ENCODE data around the gene HSD11B1L. TPM values are rescaled to one million over a fixed set of nuclear protein-coding genes. Genes with fewer than 3 reads are reported as not detected.
A peak's percentile ranks its signal among the peaks of the same experiment; 100 is the strongest.

Gene HSD11B1L
- total RNA-seq, 2 donors from 2014 or later: 7.7 to 12.7 TPM

DNA sequence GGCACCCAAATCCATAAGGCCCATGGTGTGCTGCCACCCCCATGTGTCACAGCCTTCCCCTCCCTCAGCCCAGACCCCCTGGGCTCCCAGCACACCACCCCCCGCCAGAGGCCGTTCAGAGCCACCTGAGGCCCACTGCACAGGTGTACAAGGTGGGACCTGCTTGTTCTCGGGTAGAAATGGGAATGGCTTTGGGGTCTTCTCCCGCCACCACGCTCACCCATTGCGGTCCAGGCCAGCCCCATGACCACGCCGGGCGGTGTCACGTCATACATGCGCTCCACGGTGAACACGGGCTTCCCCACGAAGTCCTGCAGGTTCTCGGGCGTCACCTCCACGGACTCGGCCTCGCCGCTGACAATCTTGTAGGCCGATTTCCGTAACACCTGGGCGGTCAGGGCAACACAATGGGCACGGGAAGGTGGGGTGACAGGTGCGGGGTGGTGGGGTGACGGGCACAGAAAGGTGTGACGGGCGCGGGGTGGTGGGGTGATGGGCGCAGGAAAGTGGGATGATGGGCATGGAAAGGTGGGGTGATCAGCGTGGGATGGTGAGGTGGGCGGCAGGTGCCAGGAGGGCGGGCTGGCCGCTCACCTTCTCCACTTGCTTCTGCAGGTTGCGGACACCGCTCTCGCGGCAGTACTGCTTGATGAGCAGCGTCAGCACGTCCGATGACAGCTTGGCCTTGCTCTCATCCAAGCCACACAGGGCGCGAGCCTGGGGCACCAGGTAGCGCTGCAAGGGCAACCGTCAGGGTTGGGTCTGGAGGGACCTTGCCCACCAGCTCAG lies 13.5 kb downstream of the HSD11B1L start:
- Histone ChIP-seq H3K4me3 (ENCODE audit: low read length) (no peak overlapping the region), H3K4me1 (ENCODE audit: control insufficient read depth, insufficient read depth, low read length) (no peaks in the 10 kb centered on the region), H3K9me3 (ENCODE audit: control insufficient read depth, low read length) (no peaks in the 10 kb centered on the region), H3K27ac (ENCODE audit: low read depth, low read length) (no peak overlapping the region), H3K36me3 (ENCODE audit: control insufficient read depth, insufficient read depth, low read length) (peaks cover 42% of the 10 kb centered on the region), H3K9ac (ENCODE audit: extremely low read depth, low read length, poor library complexity, severe bottlenecking) (no peak overlapping the region), H3K27me3 (ENCODE audit: control insufficient read depth, insufficient read depth, low read length, poor library complexity, severe bottlenecking) (no peaks in the 10 kb centered on the region)
- H3K4me1 Mint-ChIP-seq: peaks cover 2% of the 10 kb centered on the region
- no peaks in the 10 kb centered on the region for H3K9me3 Mint-ChIP-seq
- H3K4me3 Mint-ChIP-seq: no peak overlapping the region
- no peak overlapping the region for H3K27ac Mint-ChIP-seq
- DNase-seq: peak; percentile 62
- TF ChIP-seq, protein P1, sequence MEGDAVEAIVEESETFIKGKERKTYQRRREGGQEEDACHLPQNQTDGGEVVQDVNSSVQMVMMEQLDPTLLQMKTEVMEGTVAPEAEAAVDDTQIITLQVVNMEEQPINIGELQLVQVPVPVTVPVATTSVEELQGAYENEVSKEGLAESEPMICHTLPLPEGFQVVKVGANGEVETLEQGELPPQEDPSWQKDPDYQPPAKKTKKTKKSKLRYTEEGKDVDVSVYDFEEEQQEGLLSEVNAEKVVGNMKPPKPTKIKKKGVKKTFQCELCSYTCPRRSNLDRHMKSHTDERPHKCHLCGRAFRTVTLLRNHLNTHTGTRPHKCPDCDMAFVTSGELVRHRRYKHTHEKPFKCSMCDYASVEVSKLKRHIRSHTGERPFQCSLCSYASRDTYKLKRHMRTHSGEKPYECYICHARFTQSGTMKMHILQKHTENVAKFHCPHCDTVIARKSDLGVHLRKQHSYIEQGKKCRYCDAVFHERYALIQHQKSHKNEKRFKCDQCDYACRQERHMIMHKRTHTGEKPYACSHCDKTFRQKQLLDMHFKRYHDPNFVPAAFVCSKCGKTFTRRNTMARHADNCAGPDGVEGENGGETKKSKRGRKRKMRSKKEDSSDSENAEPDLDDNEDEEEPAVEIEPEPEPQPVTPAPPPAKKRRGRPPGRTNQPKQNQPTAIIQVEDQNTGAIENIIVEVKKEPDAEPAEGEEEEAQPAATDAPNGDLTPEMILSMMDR (conservative IDR thresholded peaks at IDR 0.05): no peak
- H3K36me3 Mint-ChIP-seq (ENCODE audit: low read depth): peaks cover 52% of the 10 kb centered on the region
- no peaks in the 10 kb centered on the region for H3K27me3 Mint-ChIP-seq (ENCODE audit: insufficient read depth)
- 96 to 98% methylated on average over 31 to 45 of the region's 45 CpGs for WGBS, 2 experiments (ENCODE audit: insufficient coverage in 1 of 2, insufficient read length in 1 of 2)

DNA sequence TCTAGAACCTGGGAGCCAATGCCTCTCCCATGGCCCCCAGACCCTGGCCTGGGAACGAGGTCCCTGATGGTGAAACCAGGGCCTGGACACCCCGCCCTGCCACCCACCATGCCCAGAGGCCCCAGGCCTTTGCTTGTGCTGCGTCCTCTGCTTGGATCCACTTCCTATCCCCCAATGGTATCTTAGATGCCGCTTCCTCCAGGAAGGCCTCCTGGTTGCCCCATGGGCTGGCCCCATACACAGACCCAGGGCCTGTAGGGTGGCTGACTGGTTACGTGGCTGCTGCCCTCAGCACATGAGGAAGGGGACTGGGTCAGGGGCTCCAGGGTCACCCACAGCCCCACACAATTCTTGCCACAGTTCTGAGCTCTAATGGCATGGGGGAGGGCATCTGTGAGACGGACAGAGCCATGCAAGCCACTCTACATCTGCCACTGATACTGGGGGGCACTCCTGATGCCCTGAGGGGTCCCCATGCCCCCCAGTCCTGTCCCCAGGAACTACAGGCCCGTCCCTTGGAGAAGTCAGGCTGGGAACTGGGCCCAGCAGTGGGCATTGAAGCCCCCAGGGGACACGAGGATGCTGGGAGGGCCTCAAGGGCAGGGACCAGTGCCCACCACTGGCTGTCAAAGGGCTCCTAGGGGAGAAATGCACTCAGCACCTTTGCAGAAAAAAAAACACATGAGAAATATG lies 14.3 kb downstream of the HSD11B1L start:
- TF ChIP-seq, protein P1 (conservative IDR thresholded peaks at IDR 0.05): no peak
- Mint-ChIP-seq H3K27me3 (ENCODE audit: insufficient read depth) (no peaks in the 10 kb centered on the region), H3K4me3 (no peak overlapping the region), H3K4me1 (peaks cover 2% of the 10 kb centered on the region), H3K9me3 (no peaks in the 10 kb centered on the region), H3K27ac (no peak overlapping the region), H3K36me3 (ENCODE audit: low read depth) (peaks cover 52% of the 10 kb centered on the region)
- Histone ChIP-seq H3K9ac (ENCODE audit: extremely low read depth, low read length, poor library complexity, severe bottlenecking) (no peak overlapping the region), H3K9me3 (ENCODE audit: control insufficient read depth, low read length) (no peaks in the 10 kb centered on the region), H3K27me3 (ENCODE audit: control insufficient read depth, insufficient read depth, low read length, poor library complexity, severe bottlenecking) (no peaks in the 10 kb centered on the region), H3K27ac (ENCODE audit: low read depth, low read length) (no peak overlapping the region), H3K4me1 (ENCODE audit: control insufficient read depth, insufficient read depth, low read length) (no peaks in the 10 kb centered on the region), H3K36me3 (ENCODE audit: control insufficient read depth, insufficient read depth, low read length) (peaks cover 42% of the 10 kb centered on the region), H3K4me3 (ENCODE audit: low read length) (no peak overlapping the region)
- 89 to 91% methylated on average over 3 to 8 of the region's 8 CpGs for WGBS, 2 experiments (ENCODE audit: insufficient coverage in 1 of 2, insufficient read length in 1 of 2)
- peak; percentile 53 for DNase-seq

DNA sequence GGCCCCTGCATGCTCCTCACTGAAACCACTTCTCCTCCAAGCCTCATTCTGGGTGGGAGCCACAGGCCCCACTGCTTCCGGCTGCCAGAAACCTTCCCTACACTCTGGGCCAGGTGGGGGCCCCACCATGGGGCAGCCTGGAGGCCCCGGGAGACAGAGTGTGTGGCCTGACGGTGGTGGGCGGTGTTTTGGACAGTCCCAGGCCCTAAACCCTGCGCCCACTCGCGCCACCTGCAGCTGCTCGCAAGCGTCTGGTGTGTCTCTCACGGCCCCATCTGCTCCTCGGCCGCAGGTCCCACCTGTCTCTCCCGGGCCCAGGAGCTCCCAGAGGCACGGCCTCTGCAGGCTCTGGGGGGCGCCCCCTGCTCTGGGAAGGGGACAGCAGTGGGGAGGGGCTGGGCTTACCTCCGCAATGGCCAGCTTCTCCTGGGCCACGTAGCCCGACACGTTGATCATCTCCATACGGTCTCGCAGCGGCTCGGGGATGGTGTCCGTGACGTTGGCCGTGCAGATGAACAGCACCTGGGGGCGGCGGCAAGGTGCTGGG lies 14.9 kb downstream of the HSD11B1L start:
- Mint-ChIP-seq H3K36me3 (ENCODE audit: low read depth) (peaks cover 54% of the 10 kb centered on the region), H3K27ac (no peak overlapping the region), H3K27me3 (ENCODE audit: insufficient read depth) (no peaks in the 10 kb centered on the region), H3K4me1 (peaks cover 2% of the 10 kb centered on the region), H3K9me3 (peaks cover 6% of the 10 kb centered on the region), H3K4me3 (no peak overlapping the region)
- Histone ChIP-seq H3K27me3 (ENCODE audit: control insufficient read depth, insufficient read depth, low read length, poor library complexity, severe bottlenecking) (no peaks in the 10 kb centered on the region), H3K4me1 (ENCODE audit: control insufficient read depth, insufficient read depth, low read length) (no peaks in the 10 kb centered on the region), H3K9me3 (ENCODE audit: control insufficient read depth, low read length) (peaks cover 3% of the 10 kb centered on the region), H3K36me3 (ENCODE audit: control insufficient read depth, insufficient read depth, low read length) (peaks cover 48% of the 10 kb centered on the region), H3K9ac (ENCODE audit: extremely low read depth, low read length, poor library complexity, severe bottlenecking) (no peak overlapping the region), H3K4me3 (ENCODE audit: low read length) (no peak overlapping the region), H3K27ac (ENCODE audit: low read depth, low read length) (no peak overlapping the region)
- WGBS, 2 experiments (ENCODE audit: insufficient coverage in 1 of 2, insufficient read length in 1 of 2): 95 to 98% methylated on average over 20 to 28 of the region's 28 CpGs
- TF ChIP-seq, protein P1 (conservative IDR thresholded peaks at IDR 0.05): no peak
- DNase-seq: peak; percentile 62

Measured in endodermal cell (in vitro differentiated cells).